BLaER1 treated with 17β-estradiol and CSF1 and Interleukin-3, amounts not matched to agents 10 nM and 100 nM (cell line): ENCODE data around the gene LRP8.
A peak's percentile ranks its signal among the peaks of the same experiment; 100 is the strongest.

Experiments used
- H3K27ac ChIP-seq, 11 experiments: shearing (Covaris generic); formaldehyde crosslinking; 2 replicates each; pipeline ENCODE4 v1.8.1; 2022
- H3K27me3 ChIP-seq, 11 experiments: shearing (Covaris generic); formaldehyde crosslinking; 2 replicates each; pipeline ENCODE4 v1.8.1; 2022
- H3K36me3 ChIP-seq, 11 experiments: shearing (Covaris generic); formaldehyde crosslinking; 2 replicates each; pipeline ENCODE4 v1.8.1; 2022
- H3K4me1 ChIP-seq, 10 experiments: shearing (Covaris generic); formaldehyde crosslinking; 2 replicates each; pipeline ENCODE4 v1.8.1; 2022
- H3K4me2 ChIP-seq, 11 experiments: shearing (Covaris generic); formaldehyde crosslinking; 2 replicates each; pipeline ENCODE4 v1.8.1; 2022
- H3K4me3 ChIP-seq, 10 experiments: shearing (Covaris generic); formaldehyde crosslinking; 2 replicates each; pipeline ENCODE4 v1.8.1; 2022
- H3K9ac ChIP-seq, 11 experiments: shearing (Covaris generic); formaldehyde crosslinking; 2 replicates each; pipeline ENCODE4 v1.8.1; 2022
- H3K9me3 ChIP-seq, 11 experiments: shearing (Covaris generic); formaldehyde crosslinking; replicated peaks in 1 of 11; 2 replicates each; pipeline ENCODE4 v1.8.1; 2022
- H4K20me1 ChIP-seq, 11 experiments: shearing (Covaris generic); formaldehyde crosslinking; 2 replicates each; pipeline ENCODE4 v1.8.1; 2022
- Cebpa-rat ChIP-seq, 11 experiments: shearing (Covaris generic); IDR thresholded peaks; 2 replicates each; pipeline ENCODE4 v1.8.1; 2022

Gene LRP8

GRCh38 chr1:53328009-53328461, at the start of gene LRP8:
LRP8 (minus strand) TSS chr1:53328070; CDS start chr1:53327912, 158 bp downstream.
- no peak for TF ChIP-seq Cebpa-rat (IDR thresholded peaks at IDR 0.05)
- Histone ChIP-seq H3K36me3 (peaks cover 0 to 27% (median 26%) of the 10 kb centered on the region in 11 experiments; a peak in 18 of 22 replicates), H3K27me3 (no peaks in the 10 kb centered on the region), H4K20me1 (peaks cover 0 to 27% (median 17%) of the 10 kb centered on the region in 11 experiments; a peak in 17 of 22 replicates), H3K4me3 (peak within 1 kb of the TSS; percentile 79 to 98 (median 96)), H3K9ac (peak within 1 kb of the TSS; percentile 75 to 99 (median 92)), H3K4me1 (peaks cover 27 to 55% (median 49%) of the 10 kb centered on the region in 10 experiments), H3K27ac (peak within 1 kb of the TSS in 10 of 11 experiments; percentile 45 to 99 (median 94); a peak in 20 of 22 replicates), H3K4me2 (peak within 1 kb of the TSS; percentile 85 to 99 (median 93)), H3K9me3 (no peaks in the 10 kb centered on the region)

GRCh38 chr1:53377438-53377841, 49.6 kb upstream of the LRP8 start:
- H3K27me3 ChIP-seq, result no peaks in the 10 kb centered on the region
- no peaks in the 10 kb centered on the region for H3K36me3 ChIP-seq
- H3K27ac ChIP-seq, result no peak overlapping the region
- TF ChIP-seq Cebpa-rat (IDR thresholded peaks at IDR 0.05), result no peak
- H4K20me1 ChIP-seq, result no peaks in the 10 kb centered on the region
- H3K9me3 ChIP-seq, result no peaks in the 10 kb centered on the region
- H3K4me2 ChIP-seq, result peak overlapping the region in 8 of 11 experiments; percentile 73 to 92 (median 87); a peak in 13 of 22 replicates
- H3K4me1 ChIP-seq, result peaks cover 9 to 75% (median 63%) of the 10 kb centered on the region in 10 experiments
- H3K4me3 ChIP-seq, result no peak overlapping the region
- no peak overlapping the region for H3K9ac ChIP-seq

- Histone ChIP-seq H3K27me3 (no peaks in the 10 kb centered on the region), H3K4me2 (peak overlapping the region; percentile 63 to 92 (median 83); a peak in 21 of 22 replicates), H3K9me3 (no peaks in the 10 kb centered on the region), H3K36me3 (no peaks in the 10 kb centered on the region), H3K27ac (peak overlapping the region in 4 of 11 experiments; percentile 45 to 66 (median 53); a peak in 6 of 22 replicates), H4K20me1 (no peaks in the 10 kb centered on the region), H3K9ac (peak overlapping the region in 3 of 11 experiments; percentile 43 to 65 (median 54); a peak in 2 of 22 replicates), H3K4me3 (no peak overlapping the region), H3K4me1 (peaks cover 9 to 70% (median 57%) of the 10 kb centered on the region in 10 experiments)
- TF ChIP-seq Cebpa-rat (IDR thresholded peaks at IDR 0.05), result no peak
Observed at GRCh38 chr1:53376742-53377437, 49.0 kb upstream of the LRP8 start.

GRCh38 chr1:53376041-53376461, 48.2 kb upstream of the LRP8 start:
- Histone ChIP-seq H3K27ac (peak overlapping the region in 7 of 11 experiments; percentile 1 to 66 (median 45); a peak in 12 of 22 replicates), H3K4me3 (peak overlapping the region in 3 of 10 experiments; percentile 2 to 14 (median 14); a peak in 2 of 20 replicates), H3K4me1 (peaks cover 9 to 64% (median 49%) of the 10 kb centered on the region in 10 experiments), H3K36me3 (no peaks in the 10 kb centered on the region), H3K9ac (peak overlapping the region in 6 of 11 experiments; percentile 21 to 65 (median 46); a peak in 11 of 22 replicates), H3K27me3 (no peaks in the 10 kb centered on the region), H3K4me2 (peak overlapping the region; percentile 63 to 92 (median 83)), H3K9me3 (no peaks in the 10 kb centered on the region), H4K20me1 (no peaks in the 10 kb centered on the region)
- no peak for TF ChIP-seq Cebpa-rat (IDR thresholded peaks at IDR 0.05)

DNA sequence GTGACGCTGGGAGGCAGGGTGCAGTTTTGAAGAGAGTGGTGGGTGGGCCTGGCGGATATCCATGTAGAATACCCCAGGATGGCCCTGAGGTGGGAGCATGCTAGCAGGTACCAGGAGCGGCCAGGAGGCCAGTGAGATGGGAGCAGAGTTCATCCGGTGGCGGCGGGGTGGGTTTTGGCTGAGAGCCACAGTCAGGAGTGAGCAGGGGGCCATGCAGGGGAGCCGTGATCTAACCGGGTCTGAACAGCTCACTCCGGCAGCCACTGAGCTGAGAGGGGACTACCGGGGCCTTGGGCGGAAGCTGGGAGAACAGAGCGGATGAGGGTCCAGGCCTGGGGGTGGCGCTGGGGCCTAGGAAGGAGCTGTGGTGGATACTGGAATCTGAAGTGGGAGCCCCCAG, 47.6 kb upstream of the LRP8 start:
- no peak for TF ChIP-seq Cebpa-rat (IDR thresholded peaks at IDR 0.05)
- H3K9me3 ChIP-seq, result no peaks in the 10 kb centered on the region
- H3K9ac ChIP-seq, result peak overlapping the region in 5 of 11 experiments; percentile 21 to 65 (median 43); a peak in 5 of 22 replicates
- no peaks in the 10 kb centered on the region for H4K20me1 ChIP-seq
- peak overlapping the region; percentile 63 to 92 (median 83); a peak in 20 of 22 replicates for H3K4me2 ChIP-seq
- no peaks in the 10 kb centered on the region for H3K36me3 ChIP-seq
- peaks cover 9 to 64% (median 46%) of the 10 kb centered on the region in 10 experiments for H3K4me1 ChIP-seq
- H3K27ac ChIP-seq, result peak overlapping the region in 4 of 11 experiments; percentile 45 to 66 (median 53); a peak in 9 of 22 replicates
- no peaks in the 10 kb centered on the region for H3K27me3 ChIP-seq
- H3K4me3 ChIP-seq, result 0 out of 20 replicates have a peak overlapping the region, but pooled peaks of 1 of the 10 experiments have one; percentile 14

GRCh38 chr1:53373246-53373645, 45.4 kb upstream of the LRP8 start:
- no peak overlapping the region for H3K9ac ChIP-seq
- H4K20me1 ChIP-seq, result no peaks in the 10 kb centered on the region
- no peak overlapping the region for H3K4me3 ChIP-seq
- no peaks in the 10 kb centered on the region for H3K9me3 ChIP-seq
- H3K36me3 ChIP-seq, result no peaks in the 10 kb centered on the region
- TF ChIP-seq Cebpa-rat (IDR thresholded peaks at IDR 0.05), result no peak
- no peak overlapping the region for H3K27ac ChIP-seq
- H3K4me1 ChIP-seq, result peaks cover 16 to 77% (median 62%) of the 10 kb centered on the region in 10 experiments
- H3K27me3 ChIP-seq, result no peaks in the 10 kb centered on the region
- no peak overlapping the region for H3K4me2 ChIP-seq

DNA sequence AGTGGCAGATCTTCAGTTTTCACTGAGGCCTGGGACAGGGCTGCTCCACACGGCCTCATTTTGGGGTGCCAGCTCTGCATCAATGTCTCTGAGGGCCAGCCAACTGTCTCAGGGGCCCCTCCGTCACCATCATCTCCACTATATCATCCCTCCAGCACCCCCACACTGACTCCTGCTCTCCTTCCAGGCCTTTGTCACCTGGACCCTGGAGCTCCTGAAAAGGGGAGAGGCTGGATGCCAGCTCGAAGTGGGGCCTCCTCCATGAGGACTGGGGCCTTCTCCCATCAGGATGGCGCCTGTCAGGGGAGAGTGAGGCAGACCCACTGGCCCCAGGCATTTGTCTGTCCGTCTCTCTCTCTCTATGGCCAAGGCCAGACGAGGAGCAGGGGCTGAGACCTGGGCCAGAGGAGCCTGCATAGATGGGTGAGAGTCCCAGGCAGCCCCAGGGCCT, 44.7 kb upstream of the LRP8 start:
- no peaks in the 10 kb centered on the region for H3K36me3 ChIP-seq
- no peaks in the 10 kb centered on the region for H3K9me3 ChIP-seq
- H3K9ac ChIP-seq, result no peak overlapping the region
- no peak overlapping the region for H3K4me3 ChIP-seq
- TF ChIP-seq Cebpa-rat (IDR thresholded peaks at IDR 0.05), result no peak
- H3K4me1 ChIP-seq, result peaks cover 24 to 83% (median 67%) of the 10 kb centered on the region in 10 experiments
- no peak overlapping the region for H3K27ac ChIP-seq
- no peak overlapping the region for H3K4me2 ChIP-seq
- no peaks in the 10 kb centered on the region for H3K27me3 ChIP-seq
- no peaks in the 10 kb centered on the region for H4K20me1 ChIP-seq

DNA sequence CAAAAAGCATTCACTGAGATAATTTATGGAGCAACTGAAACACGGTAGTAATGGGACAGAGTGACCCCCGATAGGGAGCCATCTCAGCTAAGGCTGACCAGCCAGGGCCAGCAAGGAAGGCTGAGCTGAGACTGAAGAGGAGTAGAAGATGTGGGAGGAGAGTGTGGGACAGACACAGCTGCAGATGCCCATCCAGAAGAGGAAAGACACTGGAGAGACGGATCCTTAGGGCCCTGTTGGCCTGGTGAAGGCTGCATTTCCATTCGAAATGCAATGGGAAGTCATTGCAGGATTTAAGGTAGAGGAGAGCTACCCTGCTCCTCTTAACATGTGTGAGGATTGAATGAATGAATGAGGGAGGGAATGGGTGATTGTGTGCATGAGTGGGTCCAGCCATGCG, 44.0 kb upstream of the LRP8 start:
- no peaks in the 10 kb centered on the region for H3K9me3 ChIP-seq
- peaks cover 30 to 83% (median 67%) of the 10 kb centered on the region in 10 experiments for H3K4me1 ChIP-seq
- no peak overlapping the region for H3K4me3 ChIP-seq
- no peak overlapping the region for H3K4me2 ChIP-seq
- no peaks in the 10 kb centered on the region for H4K20me1 ChIP-seq
- TF ChIP-seq Cebpa-rat (IDR thresholded peaks at IDR 0.05), result no peak
- H3K27me3 ChIP-seq, result no peaks in the 10 kb centered on the region
- H3K27ac ChIP-seq, result no peak overlapping the region
- H3K9ac ChIP-seq, result no peak overlapping the region
- H3K36me3 ChIP-seq, result no peaks in the 10 kb centered on the region

GRCh38 chr1:53371121-53371666, 43.3 kb upstream of the LRP8 start:
- H3K4me2 ChIP-seq, result peak overlapping the region in 2 of 11 experiments; percentile 91; a peak in 1 of 22 replicates

More at GRCh38 chr1:53371121-53371666, 43.3 kb upstream of the LRP8 start:
- no peak overlapping the region for H3K9ac ChIP-seq
- no peak for TF ChIP-seq Cebpa-rat (IDR thresholded peaks at IDR 0.05)
- no peaks in the 10 kb centered on the region for H4K20me1 ChIP-seq
- H3K4me3 ChIP-seq, result no peak overlapping the region
- H3K36me3 ChIP-seq, result no peaks in the 10 kb centered on the region
- no peak overlapping the region for H3K27ac ChIP-seq
- peaks cover 32 to 83% (median 67%) of the 10 kb centered on the region in 10 experiments for H3K4me1 ChIP-seq
- no peaks in the 10 kb centered on the region for H3K27me3 ChIP-seq
- H3K9me3 ChIP-seq, result no peaks in the 10 kb centered on the region
